OCI-LY3 (cell line): ENCODE results near the gene LUZP1.

Source experiments
- EZH2phosphoT487 ChIP-seq: fragments of 200-600 bp; shearing (Covaris generic); IDR thresholded peaks from 2 replicates; pipeline ENCODE4 v1.6.1; 2018; ENCODE audit warnings: antibody characterized with exemption, mixed run types, low read depth
- TF ChIP-seq, protein P1 (sequence below): fragments of 200-600, 300-600 bp; sonication (generic); IDR thresholded peaks from 2 replicates; pipeline ENCODE4 v1.5.1; 2014; ENCODE audit warnings: antibody characterized with exemption, low read length, low read depth

DNA sequence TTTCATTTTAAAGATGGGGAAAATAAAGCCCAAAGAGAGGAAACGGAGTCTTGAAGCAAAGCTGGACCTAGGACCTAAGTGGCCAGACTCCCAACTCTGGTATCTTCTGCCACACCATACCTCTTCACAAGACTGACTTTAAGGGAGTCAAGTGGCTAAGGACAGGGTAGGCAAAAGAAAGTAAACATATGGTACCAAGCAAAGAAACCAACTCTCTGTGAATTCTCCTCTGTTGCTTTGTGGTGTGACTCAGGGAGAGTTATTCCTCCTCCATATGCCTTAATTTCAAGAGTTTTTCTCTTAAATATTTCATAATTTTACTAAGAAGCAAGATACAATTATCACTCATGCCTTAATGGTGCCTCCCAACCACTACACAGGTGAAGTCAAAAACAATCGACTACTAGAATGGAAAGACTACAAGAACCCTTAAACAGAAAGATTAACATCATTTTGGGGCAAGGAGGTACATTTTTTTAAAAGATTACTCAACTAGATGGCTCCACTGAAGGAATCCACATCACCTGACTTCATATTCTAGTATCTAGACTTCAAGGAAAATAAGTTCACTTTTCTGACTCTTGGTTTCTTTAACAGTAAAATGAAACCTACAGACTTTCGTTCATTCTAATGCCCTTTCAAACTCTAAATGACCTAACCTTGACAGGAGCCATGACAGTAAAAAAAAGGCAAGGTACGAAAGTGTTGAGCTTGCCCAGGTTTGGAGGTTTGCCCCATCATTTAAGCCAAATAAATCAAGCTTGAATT is 44.2 kb downstream of the LUZP1 start:
- TF ChIP-seq, protein P1, sequence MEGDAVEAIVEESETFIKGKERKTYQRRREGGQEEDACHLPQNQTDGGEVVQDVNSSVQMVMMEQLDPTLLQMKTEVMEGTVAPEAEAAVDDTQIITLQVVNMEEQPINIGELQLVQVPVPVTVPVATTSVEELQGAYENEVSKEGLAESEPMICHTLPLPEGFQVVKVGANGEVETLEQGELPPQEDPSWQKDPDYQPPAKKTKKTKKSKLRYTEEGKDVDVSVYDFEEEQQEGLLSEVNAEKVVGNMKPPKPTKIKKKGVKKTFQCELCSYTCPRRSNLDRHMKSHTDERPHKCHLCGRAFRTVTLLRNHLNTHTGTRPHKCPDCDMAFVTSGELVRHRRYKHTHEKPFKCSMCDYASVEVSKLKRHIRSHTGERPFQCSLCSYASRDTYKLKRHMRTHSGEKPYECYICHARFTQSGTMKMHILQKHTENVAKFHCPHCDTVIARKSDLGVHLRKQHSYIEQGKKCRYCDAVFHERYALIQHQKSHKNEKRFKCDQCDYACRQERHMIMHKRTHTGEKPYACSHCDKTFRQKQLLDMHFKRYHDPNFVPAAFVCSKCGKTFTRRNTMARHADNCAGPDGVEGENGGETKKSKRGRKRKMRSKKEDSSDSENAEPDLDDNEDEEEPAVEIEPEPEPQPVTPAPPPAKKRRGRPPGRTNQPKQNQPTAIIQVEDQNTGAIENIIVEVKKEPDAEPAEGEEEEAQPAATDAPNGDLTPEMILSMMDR, result no peak
- no peak for TF ChIP-seq EZH2phosphoT487
